K562 (cell line): ENCODE results near the gene PPM1F. TPM values are rescaled to one million over a fixed set of nuclear protein-coding genes. Genes with fewer than 3 reads are reported as not detected.

Experiments
- CHD4 ChIP-seq: fragments of 200-600 bp; sonication (generic); IDR thresholded peaks from 3 replicates; pipeline ENCODE4 v1.6.1; 2012; ENCODE audit warnings: low read depth, mild to moderate bottlenecking, mixed read lengths, low read length, inconsistent platforms; ENCODE audit not compliant: insufficient read depth, insufficient replicate concordance, poor library complexity, severe bottlenecking
- HMG20B ChIP-seq: fragments of 250-450 bp; sonication (Bioruptor Pico); IDR thresholded peaks from 2 replicates; pipeline ENCODE4 v1.5.0; 2021; ENCODE audit warnings: mild to moderate bottlenecking
- KLF13 ChIP-seq: fragments of 450-650 bp; IDR thresholded peaks from 2 replicates; pipeline ENCODE4 v1.6.1; 2016; ENCODE audit warnings: missing genetic modification characterization, low read depth, mild to moderate bottlenecking, missing compliant biosample characterization, moderate library complexity, borderline replicate concordance
- KLF6 ChIP-seq: fragments of 250-450 bp; sonication (Bioruptor Pico); IDR thresholded peaks from 2 replicates; pipeline ENCODE4 v1.4.0; 2020; ENCODE audit warnings: mild to moderate bottlenecking, moderate library complexity, borderline replicate concordance
- MIER1 ChIP-seq: fragments of 450-650 bp; IDR thresholded peaks from 2 replicates; pipeline ENCODE4 v1.6.1; 2016; ENCODE audit warnings: antibody characterized with exemption, mild to moderate bottlenecking, low read depth
- TAF15 ChIP-seq: fragments of 200-400 bp; formaldehyde crosslinking; IDR thresholded peaks from 2 replicates; pipeline ENCODE4 v1.6.1; 2017; ENCODE audit warnings: mild to moderate bottlenecking, low read depth, low read length, moderate library complexity
- XRCC4 ChIP-seq: IDR thresholded peaks from one replicate; pipeline ENCODE4 v1.6.1; 2011; ENCODE audit not compliant: insufficient read depth, insufficient read length; ENCODE audit errors: extremely low read depth
- ZKSCAN1 ChIP-seq: fragments of 150-350 bp; IDR thresholded peaks from 2 replicates; pipeline ENCODE4 v1.6.1; 2016; ENCODE audit warnings: low read depth, low read length
- ZNF184 ChIP-seq: sonication (generic); formaldehyde crosslinking; IDR thresholded peaks from 2 replicates; pipeline ENCODE4 v1.5.0; 2020; ENCODE audit warnings: missing genetic modification reagents
- ZNF239 ChIP-seq: fragments of 250-450 bp; sonication (Bioruptor Pico); IDR thresholded peaks from 2 replicates; pipeline ENCODE4 v1.4.0; 2020; ENCODE audit warnings: mild to moderate bottlenecking
- ZNF445 ChIP-seq: fragments of 250-450 bp; sonication (Bioruptor Pico); IDR thresholded peaks from 2 replicates; pipeline ENCODE4 v1.4.0; 2020; ENCODE audit warnings: low read depth, mild to moderate bottlenecking, moderate library complexity
- polyA plus RNA-seq, 8 experiments: library from polyadenylated mRNA; depleted of rRNA in 4 of 8; stranded (reverse) in 5 of 8; unstranded in 3 of 8; fragments of >200 nt; fragmentation: Nextera tagmentation in 2 of 8; fragmentation: Illumina TruSeq in 1 of 8; extraction: Ambion mirVana in 2 of 8; extraction: Trizol in 1 of 8; gene quantifications; 2 replicates each; pipeline versions ENCODE4 v1.2.1 to v1.2.3, GENCODE V29; 2011 to 2014; ENCODE audit warnings: inconsistent platforms in 1 of 8, missing spikeins in 1 of 8
- total RNA-seq, 7 experiments: library from RNA; depleted of rRNA in 6 of 7; stranded (reverse); fragments of >200 nt in 6 of 7; fragmentation: Illumina TruSeq in 2 of 7; extraction: Trizol in 2 of 7; gene quantifications; 2 replicates each; pipeline versions ENCODE4 v1.2.1 to v1.2.3, GENCODE V29; 2011 to 2021; ENCODE audit warnings: low replicate concordance in 1 of 7
- TF ChIP-seq, protein P1 (sequence below): fragments of 450-650 bp; IDR thresholded peaks from 2 replicates; pipeline ENCODE4 v1.6.1; 2017; ENCODE audit warnings: mild to moderate bottlenecking, moderate library complexity
- TF ChIP-seq, protein P2 (sequence below): sonication (generic); formaldehyde crosslinking; IDR thresholded peaks from 2 replicates; pipeline ENCODE4 v1.8.1; 2022; ENCODE audit warnings: missing genetic modification reagents
- TF ChIP-seq, protein P3 (sequence below), 3 experiments: IDR thresholded peaks in 2 of 3; conservative IDR thresholded peaks in 1 of 3; 2 replicates each; pipeline ENCODE4 v1.5.1; 2011 to 2012; ENCODE audit warnings: low read length in 3 of 3, mild to moderate bottlenecking in 3 of 3, control low read depth in 2 of 3, improper control_type of control experiment in 1 of 3, inconsistent platforms in 1 of 3, low read depth in 1 of 3, mixed read lengths in 1 of 3, moderate library complexity in 1 of 3; ENCODE audit not compliant: insufficient read depth in 2 of 3
- TF ChIP-seq, protein P4 (sequence below): fragments of 450-650 bp; IDR thresholded peaks from 2 replicates; pipeline ENCODE4 v1.6.1; 2016; ENCODE audit warnings: missing biosample characterization, missing genetic modification characterization

The PPM1F gene
- total and polyA plus RNA-seq, 9 of the 15 experiments (the other 6 are each of a cell fraction or from before 2014, with no cell fraction given), result 2.1 to 159 (median 64.0) TPM

DNA sequence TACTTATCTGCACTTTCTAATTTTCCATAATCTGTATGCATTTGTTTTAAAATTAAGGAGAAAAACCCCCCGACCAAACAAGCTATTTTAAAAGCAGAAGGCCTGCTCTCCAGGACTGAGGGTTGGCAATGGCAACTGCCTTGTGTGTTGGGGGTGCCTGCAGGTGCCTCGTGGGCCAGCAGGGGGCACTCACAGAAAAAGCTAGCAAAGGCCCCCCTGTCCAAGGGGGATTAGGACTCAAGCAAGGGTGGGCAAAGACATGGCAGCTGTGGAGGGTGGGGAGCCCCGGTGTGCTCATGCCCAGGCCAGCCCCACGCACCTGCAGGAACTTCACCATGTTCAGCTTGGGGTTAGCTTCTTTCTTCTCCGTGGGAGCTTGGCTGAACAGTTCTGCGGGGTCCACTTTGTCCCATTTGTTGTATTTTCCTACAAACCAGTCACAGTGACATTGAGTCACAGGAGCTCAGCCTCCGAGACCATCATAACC, 19.7 kb upstream of the PPM1F start (continued):
- TF ChIP-seq, protein P1, sequence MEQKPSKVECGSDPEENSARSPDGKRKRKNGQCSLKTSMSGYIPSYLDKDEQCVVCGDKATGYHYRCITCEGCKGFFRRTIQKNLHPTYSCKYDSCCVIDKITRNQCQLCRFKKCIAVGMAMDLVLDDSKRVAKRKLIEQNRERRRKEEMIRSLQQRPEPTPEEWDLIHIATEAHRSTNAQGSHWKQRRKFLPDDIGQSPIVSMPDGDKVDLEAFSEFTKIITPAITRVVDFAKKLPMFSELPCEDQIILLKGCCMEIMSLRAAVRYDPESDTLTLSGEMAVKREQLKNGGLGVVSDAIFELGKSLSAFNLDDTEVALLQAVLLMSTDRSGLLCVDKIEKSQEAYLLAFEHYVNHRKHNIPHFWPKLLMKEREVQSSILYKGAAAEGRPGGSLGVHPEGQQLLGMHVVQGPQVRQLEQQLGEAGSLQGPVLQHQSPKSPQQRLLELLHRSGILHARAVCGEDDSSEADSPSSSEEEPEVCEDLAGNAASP, result no peak
- TF ChIP-seq ZNF445 (CRISPR knock-in tag) (peak; percentile 8; the same call in 1 of the 2 replicates), ZKSCAN1 (peak; percentile 87), CHD4 (peak; percentile 83), KLF6 (peak; percentile 72), TAF15 (0 out of 2 replicates have a peak, but pooled peaks have one; percentile 46), KLF13 (tag) (0 out of 2 replicates have a peak, but pooled peaks have one; percentile 28), HMG20B (CRISPR knock-in tag) (no peak), ZNF184 (CRISPR knock-in tag) (no peak), XRCC4 (no peak), MIER1 (0 out of 2 replicates have a peak, but pooled peaks have one; percentile 61), ZNF239 (peak; percentile 19; the same call in 1 of the 2 replicates)
- TF ChIP-seq, protein P2, sequence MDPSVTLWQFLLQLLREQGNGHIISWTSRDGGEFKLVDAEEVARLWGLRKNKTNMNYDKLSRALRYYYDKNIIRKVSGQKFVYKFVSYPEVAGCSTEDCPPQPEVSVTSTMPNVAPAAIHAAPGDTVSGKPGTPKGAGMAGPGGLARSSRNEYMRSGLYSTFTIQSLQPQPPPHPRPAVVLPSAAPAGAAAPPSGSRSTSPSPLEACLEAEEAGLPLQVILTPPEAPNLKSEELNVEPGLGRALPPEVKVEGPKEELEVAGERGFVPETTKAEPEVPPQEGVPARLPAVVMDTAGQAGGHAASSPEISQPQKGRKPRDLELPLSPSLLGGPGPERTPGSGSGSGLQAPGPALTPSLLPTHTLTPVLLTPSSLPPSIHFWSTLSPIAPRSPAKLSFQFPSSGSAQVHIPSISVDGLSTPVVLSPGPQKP (CRISPR knock-in tag), result no peak
- TF ChIP-seq, protein P3, sequence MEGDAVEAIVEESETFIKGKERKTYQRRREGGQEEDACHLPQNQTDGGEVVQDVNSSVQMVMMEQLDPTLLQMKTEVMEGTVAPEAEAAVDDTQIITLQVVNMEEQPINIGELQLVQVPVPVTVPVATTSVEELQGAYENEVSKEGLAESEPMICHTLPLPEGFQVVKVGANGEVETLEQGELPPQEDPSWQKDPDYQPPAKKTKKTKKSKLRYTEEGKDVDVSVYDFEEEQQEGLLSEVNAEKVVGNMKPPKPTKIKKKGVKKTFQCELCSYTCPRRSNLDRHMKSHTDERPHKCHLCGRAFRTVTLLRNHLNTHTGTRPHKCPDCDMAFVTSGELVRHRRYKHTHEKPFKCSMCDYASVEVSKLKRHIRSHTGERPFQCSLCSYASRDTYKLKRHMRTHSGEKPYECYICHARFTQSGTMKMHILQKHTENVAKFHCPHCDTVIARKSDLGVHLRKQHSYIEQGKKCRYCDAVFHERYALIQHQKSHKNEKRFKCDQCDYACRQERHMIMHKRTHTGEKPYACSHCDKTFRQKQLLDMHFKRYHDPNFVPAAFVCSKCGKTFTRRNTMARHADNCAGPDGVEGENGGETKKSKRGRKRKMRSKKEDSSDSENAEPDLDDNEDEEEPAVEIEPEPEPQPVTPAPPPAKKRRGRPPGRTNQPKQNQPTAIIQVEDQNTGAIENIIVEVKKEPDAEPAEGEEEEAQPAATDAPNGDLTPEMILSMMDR (IDR thresholded peaks at IDR 0.05 in 2 of 3, conservative IDR thresholded peaks at IDR 0.05 in 1 of 3; ENCODE audit: insufficient read depth in 2 of 3, low read depth in 1 of 3, low read length in 3 of 3), result peak; percentile 97 to 100 (median 99)
- TF ChIP-seq, protein P4, sequence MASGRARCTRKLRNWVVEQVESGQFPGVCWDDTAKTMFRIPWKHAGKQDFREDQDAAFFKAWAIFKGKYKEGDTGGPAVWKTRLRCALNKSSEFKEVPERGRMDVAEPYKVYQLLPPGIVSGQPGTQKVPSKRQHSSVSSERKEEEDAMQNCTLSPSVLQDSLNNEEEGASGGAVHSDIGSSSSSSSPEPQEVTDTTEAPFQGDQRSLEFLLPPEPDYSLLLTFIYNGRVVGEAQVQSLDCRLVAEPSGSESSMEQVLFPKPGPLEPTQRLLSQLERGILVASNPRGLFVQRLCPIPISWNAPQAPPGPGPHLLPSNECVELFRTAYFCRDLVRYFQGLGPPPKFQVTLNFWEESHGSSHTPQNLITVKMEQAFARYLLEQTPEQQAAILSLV (tag), result no peak
